DND-41 (cell line): Measurements from ENCODE around the gene NGFR.

Source experiments
- ATAC-seq: fragments of 200-7000 bp; cut with Tn5 transposase; 3 replicates; pipeline ENCODE4 v1.9.1; 2021; ENCODE audit warnings: low read depth; ENCODE audit not compliant: insufficient read depth
- DNase-seq: peaks from one replicate; pipeline ENCODE4 v3.0.0-alpha.2; 2020
- H2AFZ ChIP-seq: 2 replicates; pipeline ENCODE4 v1.6.0; 2012; ENCODE audit warnings: low read depth, low read length
- H3K27ac ChIP-seq: 2 replicates; pipeline ENCODE4 v1.5.1; 2012; ENCODE audit warnings: low read length, inconsistent platforms
- H3K27me3 ChIP-seq: fragments of 200-600 bp; sonication (generic); 2 replicates; pipeline ENCODE4 v1.6.0; 2012; ENCODE audit warnings: low read length, mild to moderate bottlenecking, inconsistent platforms; ENCODE audit not compliant: insufficient read depth, poor library complexity
- H3K36me3 ChIP-seq: 2 replicates; pipeline ENCODE4 v1.5.1; 2012; ENCODE audit warnings: low read length, inconsistent platforms; ENCODE audit not compliant: insufficient read depth
- H3K4me1 ChIP-seq: 2 replicates; pipeline ENCODE4 v1.5.1; 2012; ENCODE audit warnings: mild to moderate bottlenecking, low read length; ENCODE audit not compliant: insufficient read depth
- H3K4me2 ChIP-seq: 2 replicates; pipeline ENCODE4 v1.6.0; 2012; ENCODE audit warnings: mild to moderate bottlenecking, moderate library complexity, low read length, inconsistent platforms; ENCODE audit not compliant: insufficient read depth
- H3K4me3 ChIP-seq, 2 experiments: fragments of 200-600 bp in 1 of 2; shearing (Covaris generic) in 1 of 2; 2 replicates each; pipeline ENCODE4 v1.5.1; 2012 to 2016; ENCODE audit warnings: inconsistent platforms in 2 of 2, low read length in 2 of 2, mild to moderate bottlenecking in 2 of 2, low read depth in 1 of 2, moderate library complexity in 1 of 2
- H3K79me2 ChIP-seq: 2 replicates; pipeline ENCODE4 v1.6.0; 2012; ENCODE audit warnings: low read length, inconsistent platforms; ENCODE audit not compliant: insufficient read depth
- H3K9ac ChIP-seq: 2 replicates; pipeline ENCODE4 v1.6.0; 2012; ENCODE audit warnings: low read depth, mild to moderate bottlenecking, inconsistent platforms, low read length, moderate library complexity
- H3K9me3 ChIP-seq: 2 replicates; pipeline ENCODE4 v1.5.1; 2012; ENCODE audit warnings: low read length, moderate library complexity, mild to moderate bottlenecking, inconsistent platforms; ENCODE audit not compliant: insufficient read depth, severe bottlenecking
- H4K20me1 ChIP-seq: 2 replicates; pipeline ENCODE4 v1.6.0; 2012; ENCODE audit warnings: low read length; ENCODE audit not compliant: insufficient read depth
- CTCF ChIP-seq: IDR thresholded peaks from 2 replicates; pipeline ENCODE4 v1.5.1; 2012; ENCODE audit warnings: borderline replicate concordance, low read length, moderate library complexity, mild to moderate bottlenecking; ENCODE audit not compliant: poor library complexity, severe bottlenecking; ENCODE audit errors: extremely low read depth
- EZH2 ChIP-seq: IDR thresholded peaks from 3 replicates; pipeline ENCODE4 v1.6.1; 2012; ENCODE audit warnings: borderline replicate concordance, low read depth, mild to moderate bottlenecking, moderate library complexity, low read length, inconsistent platforms; ENCODE audit not compliant: severe bottlenecking

The NGFR gene

GRCh38 chr17:49472527-49472926 is 22.6 kb upstream of the NGFR start:
- TF ChIP-seq CTCF (no peak), EZH2 (no peak)
- ATAC-seq, result no peak
- Histone ChIP-seq H3K27ac (no peak overlapping the region), H3K36me3 (no peaks in the 10 kb centered on the region), H3K9me3 (no peaks in the 10 kb centered on the region), H3K4me1 (no peaks in the 10 kb centered on the region), H3K79me2 (no peaks in the 10 kb centered on the region), H2AFZ (no peak overlapping the region), H4K20me1 (peaks cover 2% of the 10 kb centered on the region; the same call in 1 of the 2 replicates), H3K4me3 (no peak overlapping the region), H3K4me2 (no peak overlapping the region), H3K27me3 (peaks cover 28% of the 10 kb centered on the region), H3K9ac (no peak overlapping the region)
- no peak for DNase-seq

- Histone ChIP-seq H3K79me2 (no peaks in the 10 kb centered on the region), H3K9ac (no peak overlapping the region), H3K27ac (no peak overlapping the region), H2AFZ (no peak overlapping the region), H3K9me3 (no peaks in the 10 kb centered on the region), H3K4me2 (no peak overlapping the region), H3K4me3 (no peak overlapping the region), H3K4me1 (no peaks in the 10 kb centered on the region), H4K20me1 (peaks cover 2% of the 10 kb centered on the region; the same call in 1 of the 2 replicates), H3K27me3 (peaks cover 27% of the 10 kb centered on the region), H3K36me3 (no peaks in the 10 kb centered on the region)
- DNase-seq, result no peak
- TF ChIP-seq CTCF, result no peak
- no peak for TF ChIP-seq EZH2
- ATAC-seq, result no peak
These were observed 21.0 kb upstream of the NGFR start for GRCh38 chr17:49473900-49474751.

- no peak for DNase-seq
- Histone ChIP-seq H3K27me3 (peaks cover 29% of the 10 kb centered on the region), H3K36me3 (no peaks in the 10 kb centered on the region), H3K4me1 (no peaks in the 10 kb centered on the region), H2AFZ (no peak overlapping the region), H3K4me2 (no peak overlapping the region), H3K9me3 (no peaks in the 10 kb centered on the region), H3K79me2 (no peaks in the 10 kb centered on the region), H3K9ac (no peak overlapping the region), H3K4me3 (no peak overlapping the region), H4K20me1 (peaks cover 2% of the 10 kb centered on the region; the same call in 1 of the 2 replicates), H3K27ac (no peak overlapping the region)
- ATAC-seq, result no peak
- TF ChIP-seq CTCF (no peak), EZH2 (no peak)
These were observed 17.4 kb upstream of the NGFR start for GRCh38 chr17:49477709-49478108.
